ENCODE data around the gene SIAH3.
A peak's percentile ranks its signal among the peaks of the same experiment; 100 is the strongest.

The SIAH3 gene

GRCh38 chr13:45861322-45861721 is 9.8 kb upstream of the SIAH3 start:
- DNase-seq: no peak

DNA sequence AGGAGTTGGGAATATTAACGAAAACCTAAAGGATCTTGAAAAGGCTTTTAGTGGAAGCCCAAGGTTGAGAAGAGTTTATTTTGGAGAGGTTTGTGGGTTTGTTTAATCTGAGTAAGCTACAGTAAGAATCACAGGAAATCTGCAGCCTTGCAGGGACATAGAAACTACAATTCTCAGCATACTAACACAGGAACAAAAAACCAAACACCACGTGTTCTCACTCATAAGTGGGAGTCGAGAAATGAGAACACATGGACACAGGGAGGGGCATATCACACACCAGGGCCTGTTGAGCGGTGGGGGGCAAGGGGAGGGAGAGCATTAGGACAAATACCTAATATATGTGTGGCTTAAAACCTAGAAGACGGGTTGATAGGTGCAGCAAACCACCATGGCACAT is 8.7 kb upstream of the SIAH3 start:
- DNase-seq: no peak

DNA sequence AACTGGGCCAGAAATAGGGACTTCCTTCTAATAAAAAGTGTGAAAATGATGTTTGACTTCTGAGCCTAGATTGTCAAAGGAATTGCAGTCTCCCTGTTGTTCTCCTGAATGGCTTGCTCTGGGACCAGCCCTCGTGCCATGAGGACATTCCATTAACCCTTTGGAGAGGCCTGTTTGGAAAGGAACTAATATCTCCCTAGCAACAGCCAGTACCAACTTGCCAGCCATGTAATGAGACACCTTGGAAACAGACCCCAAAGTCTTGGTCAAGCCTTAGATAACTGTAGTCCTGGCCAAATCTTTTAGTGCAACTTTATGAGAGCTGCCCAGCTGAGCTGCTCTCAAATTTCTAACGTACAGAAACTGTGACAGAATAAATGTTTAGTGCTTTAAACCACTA is 8.2 kb upstream of the SIAH3 start:
- no peak for DNase-seq

DNA sequence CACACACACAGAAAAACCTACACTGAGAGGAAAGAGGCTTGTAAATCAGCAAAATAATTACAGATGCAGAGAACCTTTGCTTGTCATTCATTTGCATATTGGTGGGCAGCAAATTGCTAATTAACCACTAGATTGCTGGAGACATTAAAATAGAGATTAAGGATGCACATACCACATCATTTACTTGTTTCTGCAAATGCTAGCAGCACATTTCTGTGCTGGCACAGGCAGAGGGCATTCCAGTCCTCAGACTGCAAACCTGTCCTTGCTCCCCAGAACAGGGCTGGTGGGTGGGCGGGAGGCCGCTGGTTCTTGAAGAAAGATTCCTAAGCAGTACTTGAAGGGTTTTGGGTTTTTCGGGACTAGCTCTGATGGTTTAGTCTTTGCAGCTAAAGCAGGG is 941 bp upstream of the SIAH3 start:
- DNase-seq: no peak

- DNase-seq: no peak
Observed at GRCh38 chr13:45851956-45852355, 403 bp upstream of the SIAH3 start.

DNA sequence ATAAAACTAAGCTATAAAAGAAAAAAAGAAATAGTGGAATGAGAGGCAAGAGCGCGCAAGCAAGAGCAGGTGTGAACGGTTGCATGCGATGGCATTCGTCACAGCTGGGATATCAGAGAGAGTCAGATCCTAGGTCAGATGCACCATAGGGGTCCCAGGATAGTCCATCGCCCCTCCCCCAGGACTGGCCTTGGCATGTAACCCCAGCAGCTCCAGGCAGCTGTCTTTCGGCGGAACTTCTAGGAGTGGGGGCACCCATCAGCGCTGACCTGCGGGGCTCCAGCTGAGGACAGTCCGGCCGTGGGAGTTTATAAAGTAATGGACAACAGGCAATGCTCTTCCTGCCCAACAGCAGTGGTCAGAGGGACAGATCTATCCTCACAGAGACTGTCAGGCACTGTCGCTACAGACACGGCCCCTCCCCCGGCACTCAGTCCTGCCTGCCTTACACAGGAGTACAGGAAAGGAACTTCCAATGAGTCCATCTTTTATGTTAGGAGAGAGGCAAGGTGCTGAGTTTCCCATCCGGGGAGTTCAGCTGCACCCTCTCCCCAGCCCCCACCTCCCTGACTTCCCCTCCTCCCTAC is 1.4 kb downstream of the SIAH3 start:
- DNase-seq: no peak

DNA sequence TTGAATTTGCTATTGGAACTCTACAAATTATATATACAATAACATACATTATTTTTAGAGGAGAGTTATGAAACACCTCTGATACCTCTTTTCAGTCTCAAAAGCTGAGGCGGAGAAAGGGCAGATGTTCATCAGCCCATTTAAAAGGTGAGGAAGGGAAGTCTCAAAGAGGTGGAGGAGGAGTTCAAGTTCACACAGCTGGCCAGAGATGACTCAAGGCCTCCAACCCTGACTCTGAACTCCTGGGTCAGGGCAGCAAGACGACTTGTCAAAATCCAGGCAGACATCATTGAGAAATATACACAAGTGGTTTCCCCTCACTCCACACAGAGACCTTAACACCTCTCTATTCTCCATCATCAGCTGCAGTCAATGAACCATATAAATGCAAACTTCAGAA is 2.1 kb downstream of the SIAH3 start:
- DNase-seq: no peak

- peak; percentile 33 to 53 for DNase-seq
Observed at GRCh38 chr13:45847554-45848224, 3.9 kb downstream of the SIAH3 start.

DNA sequence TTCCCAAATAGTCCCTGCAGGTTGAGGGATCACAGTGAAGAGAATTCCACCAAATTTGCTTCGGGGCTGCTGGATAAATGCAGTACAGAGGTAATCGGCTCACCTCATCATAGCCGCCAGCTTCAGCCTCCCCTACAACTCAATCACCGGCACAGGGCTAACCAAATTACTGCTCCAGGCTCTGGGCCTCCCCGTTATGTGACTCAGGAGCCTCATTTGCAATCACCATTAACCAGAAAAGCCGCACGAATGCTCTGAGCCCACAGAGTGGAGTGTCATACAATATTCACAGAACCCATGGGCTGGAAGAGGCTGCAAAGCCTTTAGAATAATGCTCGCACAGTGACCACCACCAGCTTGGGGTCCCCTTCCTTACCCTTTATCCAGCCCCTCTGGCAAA is 4.9 kb downstream of the SIAH3 start:
- DNase-seq: no peak

GRCh38 chr13:45838171-45838745 is 13.3 kb downstream of the SIAH3 start:
- no peak for DNase-seq

GRCh38 chr13:45837111-45837510 is 14.4 kb downstream of the SIAH3 start:
- no peak for DNase-seq

GRCh38 chr13:45834411-45834994 is 17.1 kb downstream of the SIAH3 start:
- no peak for DNase-seq

DNA sequence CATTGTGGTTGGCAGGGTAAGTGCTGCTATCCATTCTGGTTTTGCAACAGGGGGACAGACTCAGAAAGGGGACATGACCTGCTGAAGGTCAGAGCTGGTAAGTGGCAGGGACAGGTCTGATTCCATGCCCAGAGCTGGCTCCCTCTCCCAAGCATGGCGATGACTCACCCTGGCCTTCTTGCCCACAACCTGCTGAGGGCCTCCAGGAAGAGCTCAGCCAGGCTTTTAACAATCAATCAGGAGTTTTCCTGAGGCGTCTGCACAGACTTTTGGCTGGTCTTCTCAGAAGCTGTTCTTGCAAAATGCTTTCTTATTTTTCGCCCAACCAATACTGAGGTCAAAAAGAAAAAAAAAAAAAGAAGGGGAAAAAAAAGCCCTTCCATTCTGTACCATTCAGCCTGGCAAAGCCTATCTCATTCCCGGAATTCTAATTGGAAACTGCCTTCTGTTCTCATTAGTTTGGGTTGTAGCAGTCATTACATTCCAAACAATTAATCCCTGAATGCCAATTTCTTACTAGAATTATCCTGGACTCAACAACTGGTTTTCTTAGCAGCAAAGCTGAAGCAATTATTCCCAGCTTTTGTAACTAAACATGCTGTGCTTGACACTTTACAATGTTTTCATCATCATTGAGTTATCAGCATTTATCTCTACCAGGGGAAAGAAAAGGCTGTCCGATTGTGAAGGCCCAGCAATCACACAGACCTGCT is 17.7 kb downstream of the SIAH3 start:
- no peak for DNase-seq

DNA sequence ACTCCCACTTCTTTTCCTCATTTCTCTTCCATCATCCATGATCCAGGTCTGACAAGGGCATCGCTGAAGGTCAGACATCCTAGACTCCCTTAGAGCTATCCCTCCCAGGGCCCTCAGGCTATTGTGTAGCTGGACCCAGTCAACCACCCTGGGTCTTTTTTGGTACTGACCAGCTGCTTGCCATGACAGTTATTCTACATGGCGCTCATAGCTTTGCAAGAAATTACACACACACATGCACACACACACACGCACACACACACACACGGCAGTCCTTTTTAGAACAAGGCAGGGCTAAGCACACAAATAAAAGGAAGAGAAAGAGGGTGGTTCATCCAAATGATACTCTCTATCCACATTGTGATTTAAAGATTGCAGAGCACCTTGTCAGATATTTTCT is 18.3 kb downstream of the SIAH3 start:
- no peak for DNase-seq

- no peak for DNase-seq
Observed at GRCh38 chr13:45831851-45832250, 19.7 kb downstream of the SIAH3 start.

DNA sequence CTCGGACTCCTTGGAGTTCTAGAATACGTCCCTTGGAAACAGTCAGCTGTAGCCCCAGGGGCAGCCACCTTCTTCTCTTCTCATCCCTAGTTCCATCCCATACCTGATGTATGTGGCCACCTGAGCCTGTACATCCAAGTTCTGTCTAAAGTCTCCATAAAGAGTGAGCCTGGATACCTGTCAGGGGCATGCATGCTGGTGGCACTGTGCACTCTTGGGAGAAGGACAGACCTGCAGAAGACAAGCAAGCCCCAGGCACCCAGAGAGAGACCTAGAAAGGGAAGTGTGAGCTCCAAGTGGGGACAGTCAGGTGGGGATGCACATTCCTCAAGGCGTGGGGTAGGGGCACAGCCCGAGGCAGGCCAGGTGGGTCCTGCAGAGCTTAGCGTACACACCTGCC is 21.4 kb downstream of the SIAH3 start:
- no peak for DNase-seq

GRCh38 chr13:45828256-45828968 is 23.1 kb downstream of the SIAH3 start:
- DNase-seq: no peak

DNA sequence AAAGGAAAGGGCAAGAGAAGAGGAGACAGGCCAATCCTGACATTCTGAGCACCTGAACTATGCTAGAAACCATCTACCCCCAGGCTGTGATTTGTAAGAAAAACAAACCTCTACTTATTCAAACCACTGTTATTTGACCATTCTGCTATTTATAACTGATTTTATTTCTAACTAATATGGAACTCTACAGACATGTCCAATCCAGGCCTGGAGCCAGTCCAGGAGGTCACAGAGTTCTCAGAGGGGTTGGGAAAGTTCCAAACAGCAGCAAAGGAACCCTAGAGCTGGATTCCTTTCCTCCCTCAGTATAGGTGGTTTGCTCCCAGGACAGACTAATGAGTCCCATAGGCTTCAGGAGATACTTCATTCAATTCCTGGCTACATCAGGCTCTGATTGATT is 24.2 kb downstream of the SIAH3 start:
- DNase-seq: no peak

DNA sequence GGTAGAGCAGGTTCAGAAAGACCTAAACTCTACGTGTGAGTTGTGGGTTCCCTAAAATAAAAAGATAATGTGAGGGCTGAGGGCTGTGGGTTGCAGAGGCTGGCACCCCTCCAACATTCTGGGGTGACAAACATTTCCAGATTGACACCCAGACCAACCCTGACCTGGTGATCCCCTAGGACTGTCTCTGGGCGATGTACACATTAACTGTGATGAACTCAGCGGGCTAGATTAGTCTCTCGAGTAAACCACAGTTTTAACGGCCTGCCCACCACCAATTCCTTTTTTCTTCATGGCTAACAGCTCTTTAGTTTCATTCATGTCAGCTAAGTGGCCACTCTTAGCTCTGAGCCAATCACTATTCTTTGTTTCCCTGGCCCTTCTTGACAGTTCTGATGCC is 24.8 kb downstream of the SIAH3 start:
- DNase-seq: no peak

DNA sequence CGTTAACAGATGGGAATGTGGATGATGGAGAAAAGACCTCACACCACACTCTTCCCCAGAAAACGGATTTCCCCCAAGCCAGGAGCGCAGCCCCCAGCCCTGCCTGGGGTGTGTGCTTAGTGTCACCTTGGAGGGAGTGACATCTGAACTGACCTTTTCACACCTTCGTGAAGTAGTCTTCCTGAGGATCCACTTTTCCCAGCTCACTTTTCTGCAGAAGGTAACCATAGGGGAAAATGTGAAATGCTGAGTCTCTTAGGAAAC is 26.2 kb downstream of the SIAH3 start:
- DNase-seq: no peak

DNA sequence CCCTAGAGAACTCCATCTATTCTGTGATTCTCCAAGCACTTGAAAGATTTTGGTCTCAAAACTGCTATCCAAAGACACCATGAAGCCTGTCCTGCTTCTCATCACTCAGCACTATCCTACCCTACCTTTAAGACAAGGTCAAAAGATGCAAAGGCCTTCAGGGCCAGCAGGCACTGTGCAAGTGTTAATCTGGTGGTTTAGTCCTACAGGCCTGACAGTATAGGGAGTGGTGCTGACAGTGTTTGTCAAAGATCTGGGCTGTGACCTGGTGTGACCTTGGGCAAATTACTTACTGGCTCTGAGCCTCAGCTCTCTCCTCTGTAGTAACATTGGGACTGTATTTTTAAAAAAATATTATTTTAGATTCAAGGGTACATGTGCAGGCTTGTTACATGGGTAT is 28.0 kb downstream of the SIAH3 start:
- DNase-seq: no peak

DNA sequence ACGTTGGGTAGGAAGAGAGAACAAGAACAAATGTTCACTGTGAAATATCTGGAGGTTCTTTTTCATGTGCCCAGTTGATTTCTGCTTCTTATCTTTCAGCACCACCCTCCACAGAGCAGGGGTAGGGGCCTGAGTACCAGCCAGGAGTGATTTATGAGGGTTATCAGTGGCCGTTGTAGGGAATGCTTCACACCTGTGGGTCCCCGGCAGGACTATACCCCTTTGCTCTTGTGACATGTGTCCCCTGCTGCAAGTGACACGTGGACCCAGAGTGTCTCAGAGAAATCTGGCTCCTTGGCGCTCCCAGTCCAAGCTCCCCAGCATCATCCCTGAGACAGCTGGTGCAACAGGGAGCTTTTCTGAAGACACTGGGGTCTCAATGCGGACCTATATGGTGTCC is 29.7 kb downstream of the SIAH3 start:
- DNase-seq: no peak

- DNase-seq: no peak
Observed at GRCh38 chr13:45820106-45820838, 31.3 kb downstream of the SIAH3 start.

All from CD4-positive, alpha-beta T cell treated with Interferon alpha-2 for 1 hour (primary cell).